Naive thymus-derived CD8-positive, alpha-beta T cell (primary cell): Measurements from ENCODE around the gene EMID1. TPM values are rescaled to one million over a fixed set of nuclear protein-coding genes. Genes with fewer than 3 reads are reported as not detected.

ENCODE experiments used
- ATAC-seq, 2 donors: fragments of 150-1000 bp; cut with Tn5 transposase in 1 of 2; sonication (Bioruptor Pico), chemical (Tn5 transposase) in 1 of 2; 1 replicate in 1 of 2; 2 replicates in 1 of 2; pipeline ENCODE4 v1.10.0; 2021; ENCODE audit warnings: mild to moderate bottlenecking in 2 of 2, moderate library complexity in 2 of 2
- POLR2A ChIA-PET: fragments of 350-600 bp; sonication (Branson Sonifier 250); formaldehyde crosslinking; loops from one replicate; lab custom pipeline; 2021; ENCODE audit warnings: antibody characterized with exemption; lab: Charles Lee
- DNase-seq, 10 donors: peaks; one replicate each; pipeline versions ENCODE4 v3.0.0 to v3.0.0-alpha.2; 2020 to 2022
- H3K27ac Mint-ChIP-seq, 10 donors: one replicate each; pipeline ENCODE4 v1.8.0; 2020 to 2022; ENCODE audit warnings: mild to moderate bottlenecking in 10 of 10, mixed read lengths in 10 of 10, moderate library complexity in 4 of 10, inconsistent platforms in 1 of 10
- H3K27me3 Mint-ChIP-seq, 5 donors: one replicate each; pipeline ENCODE4 v1.8.0; 2021 to 2022; ENCODE audit warnings: mixed read lengths in 5 of 5
- H3K36me3 Mint-ChIP-seq, 3 donors: one replicate each; pipeline ENCODE4 v1.8.0; 2020 to 2022; ENCODE audit warnings: mixed read lengths in 3 of 3, mild to moderate bottlenecking in 2 of 3, inconsistent platforms in 1 of 3
- H3K4me1 Mint-ChIP-seq, 4 donors: one replicate each; pipeline ENCODE4 v1.8.0; 2021 to 2022; ENCODE audit warnings: mixed read lengths in 4 of 4
- H3K4me3 Mint-ChIP-seq, 10 donors: one replicate each; pipeline ENCODE4 v1.8.0; 2020 to 2022; ENCODE audit warnings: mild to moderate bottlenecking in 10 of 10, mixed read lengths in 10 of 10, moderate library complexity in 6 of 10, inconsistent platforms in 1 of 10
- H3K9me3 Mint-ChIP-seq, 9 donors: one replicate each; pipeline ENCODE4 v1.8.0; 2020 to 2022; ENCODE audit warnings: mixed read lengths in 9 of 9, mild to moderate bottlenecking in 3 of 9, inconsistent platforms in 1 of 9, moderate library complexity in 1 of 9
- polyA plus RNA-seq, 3 donors: library from polyadenylated mRNA; unstranded; fragments of 300-500 nt; fragmentation: Illumina TruSeq; gene quantifications; one replicate each; pipeline ENCODE4 v1.2.3, GENCODE V29; 2021
- total RNA-seq, 8 experiments: library from RNA in 2 of 8; stranded (reverse) in 2 of 8; gene quantifications; one replicate each; pipeline ENCODE4 v1.2.3 and lab custom pipeline; 2021 to 2026

The EMID1 gene
- total RNA-seq (not detected), polyA plus RNA-seq (not detected), total RNA-seq (lab: John Stamatoyannopoulos, UW) (0 to 0.52 (median 0) reads per million in 6 experiments)

DNA sequence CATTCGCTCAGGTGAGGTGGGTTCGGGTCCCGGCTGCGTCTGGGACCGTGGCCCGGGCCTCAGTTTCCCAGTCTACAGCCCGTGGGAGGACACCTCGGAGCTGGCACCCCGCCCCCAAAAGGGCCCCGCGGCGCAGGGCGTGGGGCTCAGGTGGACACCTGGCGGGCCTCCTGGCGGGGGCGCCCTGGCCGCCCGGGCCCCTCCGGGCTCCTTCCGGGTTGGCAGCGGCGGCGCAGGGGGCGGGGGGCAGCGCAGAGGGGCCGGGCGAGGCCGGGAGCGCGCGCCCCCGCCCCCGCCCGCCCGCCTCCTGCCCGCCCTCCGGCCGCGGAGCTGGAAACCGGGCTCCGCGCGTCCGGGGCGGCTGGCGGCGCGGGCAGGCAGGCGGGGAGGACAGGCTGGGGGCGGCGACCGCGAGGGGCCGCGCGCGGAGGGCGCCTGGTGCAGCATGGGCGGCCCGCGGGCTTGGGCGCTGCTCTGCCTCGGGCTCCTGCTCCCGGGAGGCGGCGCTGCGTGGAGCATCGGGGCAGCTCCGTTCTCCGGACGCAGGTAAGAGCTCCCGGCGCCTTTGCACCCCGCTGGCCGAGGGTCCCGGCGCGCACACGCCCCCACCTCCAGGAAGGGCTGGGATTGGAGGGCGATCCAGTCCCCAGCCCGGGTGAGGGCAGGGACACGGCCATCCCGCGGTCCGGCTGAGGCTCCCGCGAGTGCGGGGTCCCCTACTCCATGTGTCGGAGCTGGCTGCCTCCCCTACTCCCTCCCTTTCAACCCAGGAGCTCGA, at the start of gene EMID1:
Gene EMID1, plus strand, starts transcription at position 303 of the 778 bp plus-strand sequence. Its CDS starts 143 bp downstream, at position 446.
- H3K4me3 Mint-ChIP-seq = peak within 1 kb of the TSS; percentile 64 to 85 (median 70)
- H3K27me3 Mint-ChIP-seq = peaks cover 10 to 55% (median 22%) of the 10 kb centered on the region in 5 donors
- no peaks in the 10 kb centered on the region for H3K36me3 Mint-ChIP-seq
- peaks cover 9 to 34% (median 21%) of the 10 kb centered on the region in 4 donors for H3K4me1 Mint-ChIP-seq
- H3K9me3 Mint-ChIP-seq = no peaks in the 10 kb centered on the region
- peak within 1 kb of the TSS in 3 of 10 donors; percentile 34 to 80 (median 72) for H3K27ac Mint-ChIP-seq
- POLR2A ChIA-PET = no interaction called here
- ATAC-seq (peak; percentile 40 to 66), DNase-seq (peak in 3 of 10 donors; percentile 5 to 18 (median 13))

DNA sequence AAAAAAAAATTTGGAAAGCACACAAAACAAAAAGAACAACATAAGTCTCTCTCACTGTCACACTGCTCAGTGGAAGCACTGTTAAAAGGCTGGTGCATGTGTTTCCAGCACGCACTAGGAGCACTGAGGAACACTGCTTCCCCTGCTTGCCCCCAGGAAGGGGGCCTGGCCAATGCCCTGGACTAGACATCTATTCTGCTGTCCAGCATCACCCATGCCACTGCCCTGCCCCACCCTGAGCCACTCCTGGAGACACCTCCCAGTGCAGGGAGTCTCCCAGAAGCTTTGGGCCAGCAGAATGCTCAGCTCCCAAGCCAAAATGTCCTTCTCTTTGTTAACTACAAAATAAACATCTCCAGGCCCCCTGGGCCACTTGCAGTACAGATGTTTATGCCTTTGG, 49.7 kb upstream of the EMID1 start:
- Mint-ChIP-seq H3K4me3 (peak overlapping the region in 1 of 10 donors; percentile 29), H3K36me3 (no peaks in the 10 kb centered on the region), H3K4me1 (peaks cover 5 to 14% (median 10%) of the 10 kb centered on the region in 4 donors), H3K27ac (no peak overlapping the region), H3K27me3 (peaks cover 16 to 60% (median 43%) of the 10 kb centered on the region in 5 donors), H3K9me3 (no peaks in the 10 kb centered on the region)
- ATAC-seq (no peak), DNase-seq (no peak)
- POLR2A ChIA-PET = no interaction called here

DNA sequence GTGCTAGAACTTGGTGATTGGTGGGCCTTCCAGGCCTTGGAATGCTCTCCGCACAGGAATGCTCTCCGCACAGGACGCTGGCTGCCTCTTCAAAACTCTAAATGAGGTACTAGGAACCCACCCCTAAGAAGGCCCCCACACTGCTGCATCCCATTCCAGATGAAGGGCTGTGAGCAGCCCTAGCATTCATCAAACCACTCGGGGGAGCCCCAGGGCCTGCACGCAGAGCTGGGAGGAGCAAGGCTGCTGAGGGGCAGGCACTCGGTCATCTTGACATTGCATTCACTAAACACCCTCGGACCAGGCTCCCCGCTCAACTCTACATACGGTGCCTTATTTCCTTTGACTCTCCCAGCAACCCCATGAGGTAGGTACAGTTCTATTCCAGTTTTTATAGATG, 49.2 kb upstream of the EMID1 start:
- no peaks in the 10 kb centered on the region for H3K9me3 Mint-ChIP-seq
- DNase-seq (no peak), ATAC-seq (no peak)
- H3K36me3 Mint-ChIP-seq = no peaks in the 10 kb centered on the region
- peaks cover 16 to 60% (median 43%) of the 10 kb centered on the region in 5 donors for H3K27me3 Mint-ChIP-seq
- POLR2A ChIA-PET = no interaction called here
- no peak overlapping the region for H3K4me3 Mint-ChIP-seq
- H3K4me1 Mint-ChIP-seq = peaks cover 5 to 14% (median 10%) of the 10 kb centered on the region in 4 donors
- H3K27ac Mint-ChIP-seq = no peak overlapping the region

DNA sequence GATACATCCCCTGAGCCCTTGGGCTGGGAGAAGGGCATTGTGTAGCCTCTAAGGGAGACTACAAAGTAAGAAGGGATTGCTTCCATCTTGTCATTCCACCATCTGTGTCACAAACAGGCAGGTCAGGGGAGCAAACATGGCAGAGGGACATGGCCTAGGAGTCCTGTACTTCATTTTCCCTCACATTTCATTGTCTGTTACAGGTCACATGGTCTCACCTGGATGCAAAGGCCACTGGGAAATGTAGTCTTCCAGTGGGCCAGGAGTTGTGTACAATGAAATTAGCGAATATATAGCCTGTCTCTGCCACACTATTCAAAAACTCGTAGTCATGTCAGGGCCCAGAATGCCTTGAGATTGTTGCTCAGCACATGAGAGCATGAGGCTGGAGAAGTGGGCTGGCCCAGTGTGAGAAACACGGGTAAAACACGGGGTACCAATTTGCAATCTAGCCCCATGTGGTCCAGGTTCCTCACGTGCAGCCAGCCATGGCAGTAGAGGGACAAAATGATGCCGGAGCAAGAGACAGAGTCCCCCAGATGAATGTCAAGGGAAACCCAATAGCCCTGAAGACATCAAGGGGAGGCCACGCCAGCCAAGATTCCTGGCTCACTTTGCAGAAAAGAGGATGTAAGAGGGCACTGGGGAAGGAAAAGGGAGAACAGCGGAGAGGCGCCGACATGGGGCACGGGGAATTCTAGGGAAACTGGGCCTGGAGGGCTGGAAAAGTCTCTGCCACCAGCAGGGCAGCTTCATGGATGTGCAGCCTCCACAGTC, 47.7 kb upstream of the EMID1 start:
- ATAC-seq (no peak), DNase-seq (no peak)
- Mint-ChIP-seq H3K9me3 (no peaks in the 10 kb centered on the region), H3K4me3 (no peak overlapping the region), H3K36me3 (no peaks in the 10 kb centered on the region), H3K27me3 (peaks cover 13 to 50% (median 45%) of the 10 kb centered on the region in 5 donors), H3K27ac (no peak overlapping the region), H3K4me1 (peaks cover 5 to 10% (median 10%) of the 10 kb centered on the region in 4 donors)
- POLR2A ChIA-PET = no interaction called here

DNA sequence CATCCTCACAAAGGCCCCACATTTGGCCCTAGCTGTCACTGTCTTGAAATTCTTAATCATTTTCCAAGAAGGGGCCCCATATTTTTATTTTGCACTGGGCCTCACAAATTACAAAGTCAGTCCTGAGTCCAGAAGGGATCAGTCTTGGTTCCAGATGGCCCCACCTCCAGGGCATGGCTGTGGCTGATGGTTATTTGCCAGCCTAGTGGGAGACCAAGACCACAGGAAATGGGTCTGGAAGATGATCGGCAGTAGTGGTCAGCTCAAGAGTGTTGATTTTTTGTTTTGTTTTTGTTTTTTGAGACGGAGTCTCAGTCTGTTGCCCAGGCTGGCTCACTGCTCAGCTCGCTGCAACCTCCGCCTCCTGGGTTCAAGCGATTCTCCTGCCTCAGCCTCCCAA, 47.1 kb upstream of the EMID1 start:
- Mint-ChIP-seq H3K9me3 (no peaks in the 10 kb centered on the region), H3K27ac (no peak overlapping the region), H3K27me3 (peaks cover 13 to 46% (median 43%) of the 10 kb centered on the region in 5 donors), H3K36me3 (no peaks in the 10 kb centered on the region), H3K4me3 (no peak overlapping the region), H3K4me1 (peaks cover 5 to 10% (median 8%) of the 10 kb centered on the region in 4 donors)
- DNase-seq = no peak
- POLR2A ChIA-PET = no interaction called here
- ATAC-seq = no peak

DNA sequence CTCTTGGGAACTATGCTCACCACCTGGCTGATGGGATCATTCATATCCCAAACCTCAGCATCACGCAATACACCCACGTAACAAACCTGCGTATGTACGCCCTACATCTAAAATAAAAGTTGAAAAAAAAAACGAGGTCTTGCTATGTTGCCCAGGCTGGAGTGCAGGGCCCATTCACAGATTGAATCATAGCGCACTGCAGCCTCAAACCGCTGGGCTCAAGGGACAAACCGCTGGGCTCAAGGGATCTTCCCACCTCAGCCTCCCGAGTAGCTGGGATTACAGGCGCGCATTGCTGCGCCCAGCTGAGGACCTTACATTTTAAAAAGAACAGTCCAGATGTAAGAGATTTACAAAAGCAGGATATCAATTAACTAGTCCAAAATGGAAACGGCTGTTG, 41.9 kb upstream of the EMID1 start:
- POLR2A ChIA-PET = no interaction called here

DNA sequence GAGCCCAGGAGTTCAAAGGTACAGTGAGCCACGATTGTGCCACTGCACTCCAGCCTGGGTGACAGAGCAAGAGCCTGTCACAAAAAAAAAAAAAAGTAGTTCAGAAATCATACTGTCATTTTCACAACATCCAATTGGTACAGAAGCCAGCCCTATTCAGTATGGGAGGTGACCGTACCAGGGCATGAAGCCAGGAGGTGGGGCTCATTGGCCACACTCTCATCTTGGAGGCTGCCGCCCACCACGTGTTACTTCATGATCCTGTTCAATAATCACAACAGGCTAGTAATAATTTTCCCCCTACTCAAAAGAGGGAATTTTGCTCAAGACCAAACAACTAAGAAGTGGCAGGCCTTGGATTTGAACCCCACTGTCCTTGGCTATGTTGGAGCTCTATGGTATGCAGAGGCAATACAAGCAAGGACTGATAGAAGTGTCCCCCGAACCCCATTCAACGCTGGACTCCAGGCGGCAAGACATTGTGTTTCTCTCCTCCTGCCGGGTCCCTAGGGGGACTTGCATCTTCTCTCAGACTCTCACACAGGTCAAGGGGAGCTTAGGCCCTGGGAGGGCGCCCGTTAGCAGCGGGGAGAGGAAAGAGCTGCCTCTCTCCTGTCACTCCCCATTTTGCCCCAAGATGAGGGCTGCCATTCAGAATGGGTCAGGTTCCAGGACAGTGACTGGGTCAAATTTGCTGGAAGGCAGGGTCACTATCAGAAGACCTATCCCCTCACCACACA, 40.2 kb upstream of the EMID1 start:
- Mint-ChIP-seq H3K4me3 (peak overlapping the region in 1 of 10 donors; percentile 75), H3K9me3 (no peaks in the 10 kb centered on the region)

More for the DNA sequence above, 41.9 kb upstream of the EMID1 start:
- Mint-ChIP-seq H3K4me3 (no peak overlapping the region), H3K4me1 (peaks cover 9 to 27% (median 19%) of the 10 kb centered on the region in 4 donors), H3K27me3 (peaks cover 11 to 33% (median 24%) of the 10 kb centered on the region in 5 donors), H3K27ac (no peak overlapping the region), H3K36me3 (no peaks in the 10 kb centered on the region), H3K9me3 (no peaks in the 10 kb centered on the region)
- ATAC-seq (no peak), DNase-seq (no peak)

DNA sequence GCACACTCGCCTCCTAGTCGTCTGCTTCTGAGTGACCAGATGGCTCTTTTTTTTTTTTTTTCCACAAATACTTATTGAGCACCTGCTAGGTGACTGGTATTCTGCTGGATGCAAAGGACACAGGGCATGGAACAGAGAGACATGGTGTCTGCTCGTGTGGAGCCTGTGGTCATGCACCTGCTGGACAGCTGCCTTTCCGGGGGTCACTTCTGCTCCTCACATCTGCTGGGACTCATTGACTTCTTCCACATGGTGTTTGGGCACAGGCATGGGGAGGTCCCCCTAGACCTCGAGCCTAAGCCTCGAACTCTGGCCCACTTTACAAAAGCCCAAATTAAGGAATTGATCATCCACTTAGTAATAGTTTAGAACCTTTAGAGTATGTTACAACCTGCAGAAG, 39.5 kb upstream of the EMID1 start:
- H3K4me3 Mint-ChIP-seq = peak overlapping the region in 5 of 10 donors; percentile 0 to 75 (median 28)
- no peak overlapping the region for H3K27ac Mint-ChIP-seq
- H3K27me3 Mint-ChIP-seq = peaks cover 5 to 29% (median 15%) of the 10 kb centered on the region in 5 donors
- no peak for DNase-seq
- H3K36me3 Mint-ChIP-seq = no peaks in the 10 kb centered on the region
- H3K9me3 Mint-ChIP-seq = peaks cover 0 to 1% (median 0%) of the 10 kb centered on the region in 9 donors
- H3K4me1 Mint-ChIP-seq = peaks cover 9 to 27% (median 19%) of the 10 kb centered on the region in 4 donors
- ATAC-seq = no peak
- POLR2A ChIA-PET = no interaction called here

More for the DNA sequence above, 40.2 kb upstream of the EMID1 start:
- peaks cover 9 to 27% (median 19%) of the 10 kb centered on the region in 4 donors for H3K4me1 Mint-ChIP-seq
- POLR2A ChIA-PET = no interaction called here
- no peaks in the 10 kb centered on the region for H3K36me3 Mint-ChIP-seq
- H3K27ac Mint-ChIP-seq = no peak overlapping the region
- no peak for ATAC-seq
- H3K27me3 Mint-ChIP-seq = peaks cover 8 to 29% (median 19%) of the 10 kb centered on the region in 5 donors
- DNase-seq = no peak

DNA sequence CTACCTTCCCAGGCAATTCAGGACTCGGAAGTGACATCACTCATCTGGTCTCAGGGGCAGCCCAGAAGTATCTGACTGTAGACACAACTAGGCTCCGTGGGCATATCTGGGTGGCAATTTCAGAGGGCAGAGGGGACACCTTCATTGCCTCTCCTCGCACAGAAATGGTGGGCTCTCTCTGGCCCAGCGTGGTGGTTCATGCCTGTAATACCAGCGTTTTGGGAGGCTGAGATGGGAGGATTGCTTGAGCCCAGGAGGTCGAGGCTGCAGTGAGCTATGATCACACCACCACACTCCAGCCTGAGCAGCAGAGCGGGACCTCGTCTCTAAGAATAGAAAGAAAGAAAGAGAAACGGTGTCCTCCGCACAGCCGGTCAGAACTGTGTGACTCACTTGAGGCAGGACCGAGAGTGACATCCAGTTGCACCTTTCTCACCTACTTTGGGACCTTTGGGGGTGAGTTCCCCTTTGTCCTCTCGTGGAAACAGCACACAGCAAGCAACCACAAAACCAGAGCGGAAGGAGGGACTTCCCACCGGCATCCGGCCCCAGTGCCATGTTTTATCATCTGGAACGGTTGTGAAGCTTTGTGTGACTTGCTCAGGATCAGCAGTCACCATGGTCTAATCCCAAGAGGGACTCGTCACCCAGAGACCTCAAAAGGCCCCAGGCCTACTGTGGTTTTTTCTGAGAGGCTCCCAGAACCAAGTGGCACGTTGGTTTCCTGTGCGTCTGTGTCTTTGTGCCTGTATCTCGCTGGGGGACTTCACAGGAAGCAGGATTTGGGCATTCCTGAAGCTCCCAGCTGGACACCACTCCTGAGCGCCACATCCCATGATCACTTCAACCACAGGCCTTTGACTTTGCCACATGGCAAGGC, 38.4 kb upstream of the EMID1 start:
- peaks cover 9 to 27% (median 19%) of the 10 kb centered on the region in 4 donors for H3K4me1 Mint-ChIP-seq
- peak in 8 of 10 donors; percentile 3 to 69 (median 23) for DNase-seq
- H3K4me3 Mint-ChIP-seq = peak overlapping the region in 8 of 10 donors; percentile 42 to 72 (median 52)
- peak overlapping the region in 4 of 10 donors; percentile 27 to 77 (median 50) for H3K27ac Mint-ChIP-seq
- peaks cover 0 to 6% (median 0%) of the 10 kb centered on the region in 9 donors for H3K9me3 Mint-ChIP-seq
- POLR2A ChIA-PET = interaction anchor here (0.6 kb wide), 1 partner anchor 53 kb away, joined by 4 read pairs; no protein-coding TSS in a partner anchor
- peak; percentile 76 to 86 for ATAC-seq
- no peaks in the 10 kb centered on the region for H3K36me3 Mint-ChIP-seq
- peaks cover 5 to 26% (median 13%) of the 10 kb centered on the region in 5 donors for H3K27me3 Mint-ChIP-seq

DNA sequence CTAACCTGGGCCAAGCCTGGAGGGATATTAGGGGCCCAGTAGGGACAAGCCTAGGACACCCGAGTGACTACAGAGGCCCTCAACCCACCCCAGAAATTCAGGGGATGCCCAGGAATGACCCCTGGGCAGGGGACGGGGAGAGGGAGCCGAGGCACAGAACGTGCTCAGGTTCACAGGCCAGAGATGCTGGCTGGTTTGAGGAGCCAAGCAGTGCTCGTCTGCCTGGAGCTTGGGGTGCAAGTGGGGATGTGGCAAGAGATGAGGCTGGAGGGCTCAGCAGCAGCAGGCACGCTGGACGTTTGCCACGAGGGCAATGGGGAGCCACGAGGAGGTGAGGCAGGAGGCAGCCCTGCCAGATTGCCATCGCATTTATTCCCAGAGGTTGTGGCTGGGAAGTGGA, 34.0 kb upstream of the EMID1 start:
- POLR2A ChIA-PET = no interaction called here
- H3K27me3 Mint-ChIP-seq = peaks cover under 1 to 11% (median 5%) of the 10 kb centered on the region in 5 donors
- DNase-seq = no peak
- H3K27ac Mint-ChIP-seq = no peak overlapping the region
- H3K36me3 Mint-ChIP-seq = peaks cover 0 to 17% (median 0%) of the 10 kb centered on the region in 3 donors
- H3K9me3 Mint-ChIP-seq = peaks cover 4 to 36% (median 20%) of the 10 kb centered on the region in 9 donors
- no peak for ATAC-seq
- H3K4me1 Mint-ChIP-seq = peaks cover 6 to 16% (median 10%) of the 10 kb centered on the region in 4 donors
- no peak overlapping the region for H3K4me3 Mint-ChIP-seq

DNA sequence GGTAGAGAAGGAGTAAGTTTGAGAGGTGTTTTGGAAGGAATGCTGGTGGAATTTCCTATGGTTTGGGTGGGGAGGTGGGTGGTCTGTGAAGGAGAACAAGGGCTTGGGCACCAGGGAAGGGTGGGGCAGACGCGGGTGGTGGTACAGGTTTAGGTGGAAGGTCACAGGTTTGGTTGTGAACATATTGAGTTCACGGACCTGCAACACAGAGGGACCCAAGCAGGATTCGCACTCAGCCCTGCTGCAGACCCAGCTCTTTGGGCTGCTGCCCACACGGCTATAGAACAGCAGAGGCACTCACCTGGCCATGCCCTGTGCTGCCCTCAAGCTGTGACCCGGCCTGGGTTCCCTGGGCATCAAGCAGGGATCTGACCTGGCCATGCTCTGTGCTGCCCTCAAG, 33.5 kb upstream of the EMID1 start:
- peaks cover 2 to 11% (median 5%) of the 10 kb centered on the region in 4 donors for H3K4me1 Mint-ChIP-seq

More for the DNA sequence above, 33.5 kb upstream of the EMID1 start:
- ATAC-seq = no peak
- peaks cover 4 to 38% (median 20%) of the 10 kb centered on the region in 9 donors for H3K9me3 Mint-ChIP-seq
- H3K4me3 Mint-ChIP-seq = no peak overlapping the region
- no peak overlapping the region for H3K27ac Mint-ChIP-seq
- DNase-seq = no peak
- H3K36me3 Mint-ChIP-seq = peaks cover 0 to 19% (median 0%) of the 10 kb centered on the region in 3 donors
- H3K27me3 Mint-ChIP-seq = peaks cover 0 to 8% (median 3%) of the 10 kb centered on the region in 5 donors
- POLR2A ChIA-PET = no interaction called here
